Measurements from ENCODE around the gene PSMD11.
"Not testable (repeated sequence)": the region's sequence is repeated elsewhere in the genome, so short reads cannot be mapped to it uniquely, and the experiment has no call there.

The PSMD11 gene

DNA sequence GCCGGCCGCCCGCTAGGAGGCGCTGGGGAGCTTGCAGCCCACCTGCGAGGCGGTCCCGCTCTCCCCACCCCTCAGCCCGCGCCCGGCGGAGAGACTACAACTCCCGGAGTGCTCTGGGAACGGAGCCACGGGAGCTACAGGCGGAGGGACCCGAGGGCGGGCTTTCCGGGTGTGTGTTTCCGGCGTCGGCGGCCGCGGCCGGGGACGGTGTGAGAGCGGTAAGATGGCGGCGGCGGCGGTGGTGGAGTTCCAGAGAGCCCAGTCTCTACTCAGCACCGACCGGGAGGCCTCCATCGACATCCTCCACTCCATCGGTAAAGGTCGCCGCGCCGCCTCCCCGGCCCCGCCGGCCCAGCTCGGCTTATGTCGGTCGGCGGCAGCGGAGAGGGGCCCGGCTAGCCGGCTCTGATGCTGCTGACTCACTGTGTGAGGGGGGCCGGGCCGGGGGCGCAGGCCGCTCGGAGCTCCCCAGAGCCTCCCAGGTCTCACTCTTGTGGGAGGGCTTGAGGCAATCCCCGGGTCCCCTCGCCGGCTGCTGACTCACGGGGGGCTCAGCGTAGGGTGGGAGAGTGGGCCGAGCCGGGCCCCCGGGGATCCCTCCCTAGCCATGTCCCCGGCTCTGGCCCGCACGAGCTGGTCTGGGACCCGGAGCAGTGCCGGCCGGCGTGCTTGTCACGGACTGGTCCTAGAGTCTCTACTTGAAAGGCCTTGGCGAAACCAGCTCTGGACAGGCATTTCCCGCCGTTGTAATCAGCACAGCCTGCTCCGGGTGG lies at the start of gene PSMD11:
Gene PSMD11, plus strand, starts transcription at position 210 of the 773 bp plus-strand sequence. Its CDS starts 14 bp downstream, at position 224.
- peak; percentile 100 for DNase-seq

DNA sequence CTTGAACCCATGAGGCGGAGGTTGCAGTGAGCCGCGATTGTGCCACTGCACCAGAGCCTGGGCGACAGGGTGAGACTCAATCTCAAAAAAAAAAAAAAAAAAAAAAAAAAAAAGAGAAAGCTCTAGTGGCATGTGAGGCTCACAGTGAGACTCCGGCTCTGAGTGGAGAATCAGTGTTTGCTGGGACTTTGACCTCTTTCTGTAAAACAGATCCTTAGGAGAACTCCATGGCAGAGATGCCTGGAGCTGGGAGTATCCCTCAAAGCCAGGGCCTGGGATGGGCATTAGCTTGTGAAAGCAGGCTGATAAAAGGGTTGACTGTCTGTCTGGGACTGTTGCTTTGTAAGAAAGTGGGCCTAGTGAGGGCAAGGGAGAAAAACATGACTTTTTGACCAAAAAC lies 48.0 kb upstream of the PSMD11 start:
- DNase-seq = no peak

DNA sequence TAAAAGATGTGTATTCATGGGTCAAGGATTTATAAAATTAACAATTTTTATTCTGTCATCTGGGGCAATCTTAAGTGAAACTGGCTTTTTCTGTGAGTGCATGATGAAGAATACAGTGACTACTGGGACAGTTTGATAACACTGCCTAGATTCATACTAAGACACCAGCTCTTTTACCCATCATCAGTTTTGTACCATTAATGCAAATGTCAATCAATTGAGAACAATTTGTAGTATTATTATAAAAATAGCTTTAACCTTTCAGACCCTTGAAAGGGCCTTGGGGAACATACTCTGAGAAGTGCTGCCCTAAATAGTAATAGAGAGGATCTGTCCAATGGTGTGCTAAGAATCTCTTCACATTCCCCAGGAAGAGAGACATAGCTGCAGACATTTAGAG lies 45.4 kb upstream of the PSMD11 start:
- DNase-seq = no peak

DNA sequence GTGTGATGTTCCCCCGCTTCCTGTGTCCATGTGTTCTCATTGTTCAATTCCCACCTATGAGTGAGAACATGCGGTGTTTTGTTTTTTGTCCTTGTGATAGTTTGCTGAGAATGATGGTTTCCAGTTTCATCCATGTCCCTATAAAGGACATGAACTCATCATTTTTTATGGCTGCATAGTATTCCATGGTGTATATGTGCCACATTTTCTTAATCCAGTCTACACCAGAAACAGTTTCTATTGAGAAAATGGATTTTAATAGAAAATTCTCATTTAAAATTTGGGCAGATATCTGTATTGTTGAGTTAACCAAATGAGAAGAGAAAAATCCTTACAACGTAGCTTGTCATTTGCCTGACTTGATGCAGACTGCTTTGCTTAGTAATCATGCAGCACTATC lies 34.2 kb upstream of the PSMD11 start:
- not testable (repeated sequence) for DNase-seq

DNA sequence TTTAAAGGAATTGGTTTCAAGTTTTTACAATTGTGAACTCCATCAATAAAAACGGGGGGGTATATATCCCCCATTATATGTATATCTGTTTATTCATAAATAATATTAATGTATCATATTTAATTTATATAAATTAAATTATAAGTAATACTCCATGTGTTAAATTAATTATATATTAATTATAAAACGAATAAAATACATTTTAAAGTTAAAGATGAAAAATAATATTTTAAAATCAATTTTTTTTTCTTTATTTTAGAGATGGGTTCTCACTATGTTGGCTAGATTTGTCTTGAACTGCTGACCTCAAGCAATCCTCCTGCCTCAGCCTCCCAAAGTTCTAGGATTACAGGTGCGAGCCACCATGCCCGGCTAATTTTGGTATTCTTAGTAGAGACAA lies 17.4 kb upstream of the PSMD11 start:
- no peak for DNase-seq

DNA sequence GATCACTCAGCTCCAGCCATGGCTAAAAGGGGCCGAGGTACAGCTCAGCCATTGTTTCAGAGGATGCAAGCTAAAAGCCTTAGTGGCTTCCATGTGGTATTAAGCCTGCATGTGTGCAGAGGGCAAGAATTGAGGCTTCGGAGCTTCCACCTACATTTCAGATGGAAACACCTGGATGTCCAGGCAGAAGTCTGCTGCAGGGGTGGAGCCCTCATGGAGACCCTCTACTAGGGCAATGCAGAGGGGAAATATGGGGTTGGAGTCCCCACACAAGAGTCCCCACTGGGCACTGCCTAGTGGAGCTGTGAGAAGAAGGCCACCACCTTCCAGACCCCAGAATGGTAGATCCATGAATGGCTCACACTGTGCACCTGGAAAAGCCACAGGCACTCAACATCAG lies 14.7 kb upstream of the PSMD11 start:
- DNase-seq = no peak

DNA sequence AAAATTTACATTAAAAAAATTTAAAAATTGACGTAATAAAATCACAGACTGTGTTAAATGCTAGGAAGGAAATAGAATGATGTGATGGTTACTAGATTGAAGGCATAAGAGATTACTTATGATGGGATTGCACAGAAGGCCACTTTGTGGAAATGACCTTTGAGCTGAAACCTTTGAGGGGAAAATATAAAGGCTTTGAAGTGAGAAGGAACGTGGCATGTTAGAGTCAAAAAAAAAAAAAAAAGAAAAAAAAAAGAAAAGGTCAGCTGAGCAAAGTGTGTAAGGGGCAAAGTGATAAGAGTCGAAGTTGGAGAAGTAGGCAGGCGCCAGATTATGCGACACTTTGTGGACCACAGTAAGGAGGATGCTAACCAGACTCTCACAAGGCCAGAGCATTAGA lies 3.6 kb upstream of the PSMD11 start:
- DNase-seq = no peak

DNA sequence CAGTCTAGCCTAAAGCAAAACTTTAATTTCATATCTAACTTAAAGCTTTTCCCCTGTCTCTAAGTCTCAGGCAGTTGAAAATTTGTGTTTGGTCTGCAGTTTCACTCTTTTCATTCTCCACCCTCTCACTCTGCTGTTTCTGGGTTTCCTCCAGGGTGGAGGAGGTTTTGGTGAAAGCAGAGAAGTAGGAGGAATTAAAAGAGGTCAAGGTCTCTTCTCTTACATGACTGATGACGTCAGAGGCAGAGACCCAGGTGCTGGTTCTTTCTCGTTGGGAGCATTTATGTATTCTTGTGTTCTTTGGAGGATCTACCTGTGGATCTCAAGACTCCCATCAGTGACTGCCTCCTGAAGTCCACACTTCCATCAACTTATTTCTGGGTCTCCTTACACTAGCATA lies 2.4 kb upstream of the PSMD11 start:
- no peak for DNase-seq

DNA sequence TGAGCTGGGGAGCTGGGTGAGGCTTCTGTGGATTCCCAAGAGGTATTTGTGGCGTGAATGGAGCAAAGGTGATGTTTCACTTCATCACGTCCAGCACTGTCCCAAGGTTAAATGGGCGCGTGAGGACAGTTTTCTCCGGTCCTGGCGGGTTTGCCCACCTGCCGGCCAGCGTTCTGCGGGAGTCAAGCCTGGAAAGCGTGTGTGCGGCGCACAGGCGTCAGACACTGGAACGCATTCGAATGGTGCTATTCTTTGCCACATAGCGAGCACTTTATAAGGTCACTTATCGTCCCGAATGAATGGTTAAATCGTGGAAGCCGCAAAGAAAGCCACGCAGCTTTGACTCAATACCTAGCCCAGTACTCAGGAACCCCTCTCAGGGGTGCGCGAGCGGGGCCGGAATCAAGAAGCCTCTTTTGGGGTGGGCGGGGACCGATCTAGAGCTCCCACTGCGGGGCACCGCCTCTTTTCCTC lies 446 bp upstream of the PSMD11 start:
- no peak for DNase-seq

DNA sequence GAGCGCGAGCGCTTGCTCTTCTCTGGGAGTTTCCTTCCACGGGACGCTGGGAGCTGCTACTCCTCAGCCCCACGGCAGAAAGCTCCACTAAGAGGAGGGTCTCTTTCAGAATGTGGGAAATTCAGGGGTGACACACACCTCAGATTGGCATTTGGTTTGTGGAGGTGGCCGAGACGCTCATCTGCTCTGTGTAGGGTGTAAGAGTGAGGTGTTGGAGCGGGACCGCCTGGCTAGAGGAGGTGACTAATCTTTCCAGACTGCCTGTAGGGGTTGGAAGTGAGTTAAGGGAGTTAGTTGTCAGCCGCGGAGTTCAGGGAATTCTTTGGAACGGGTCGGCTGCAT lies 735 bp downstream of the PSMD11 start:
- no peak for DNase-seq

DNA sequence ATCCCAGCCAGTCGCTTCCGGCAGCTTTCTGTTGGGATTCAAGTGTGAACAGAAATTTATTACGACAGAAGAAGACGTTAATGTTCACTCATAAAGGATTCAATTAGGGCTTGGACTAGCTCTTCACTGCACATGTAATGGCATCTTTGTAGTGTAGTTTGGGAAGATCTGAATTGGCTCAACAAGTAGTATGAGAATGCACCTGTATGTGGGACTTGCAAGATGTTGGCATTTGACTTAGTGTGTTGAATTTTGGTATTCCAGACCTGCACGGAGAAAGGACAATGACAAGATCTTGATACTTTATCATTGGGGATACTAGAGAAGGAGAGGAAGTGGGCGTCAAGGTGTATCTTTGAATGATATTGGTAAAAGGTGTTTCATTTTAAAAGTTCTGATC lies 1.2 kb downstream of the PSMD11 start:
- no peak for DNase-seq

DNA sequence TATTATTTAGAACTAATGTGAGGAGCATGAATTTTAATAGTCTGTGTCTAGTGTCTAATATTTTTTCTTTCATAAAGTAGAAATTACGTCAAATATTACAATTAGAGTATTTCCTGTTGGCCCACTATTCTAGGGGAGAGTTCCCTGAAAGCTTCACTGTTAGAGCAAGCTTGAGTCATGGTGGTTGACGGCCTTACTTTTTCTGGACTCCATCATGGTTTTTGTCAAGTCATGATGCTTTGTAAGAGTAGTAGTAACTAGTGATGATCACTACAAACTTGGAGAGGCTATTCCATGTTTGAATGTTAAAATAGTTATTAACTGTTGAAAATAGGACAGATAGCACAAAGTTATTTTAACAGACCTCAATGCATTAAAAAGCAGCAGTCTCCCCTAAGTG lies 1.7 kb downstream of the PSMD11 start:
- DNase-seq = no peak

DNA sequence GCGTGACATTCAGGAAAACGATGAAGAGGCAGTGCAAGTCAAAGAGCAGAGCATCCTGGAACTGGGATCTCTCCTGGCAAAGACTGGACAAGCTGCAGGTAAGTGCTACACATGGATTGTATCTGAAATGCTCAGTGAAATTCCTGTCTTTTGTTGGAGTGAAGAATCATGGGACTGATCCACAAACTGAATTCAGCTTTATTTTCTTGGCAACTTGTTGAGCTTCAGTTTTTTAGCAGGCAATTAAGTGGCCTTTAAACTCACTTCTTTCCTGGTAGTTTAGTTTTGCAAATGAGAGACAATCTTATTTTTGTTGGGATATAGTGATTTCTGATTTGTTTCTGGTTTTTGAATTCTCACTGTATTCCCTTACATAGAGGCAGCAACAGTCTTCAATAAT lies 2.6 kb downstream of the PSMD11 start:
- DNase-seq = no peak

DNA sequence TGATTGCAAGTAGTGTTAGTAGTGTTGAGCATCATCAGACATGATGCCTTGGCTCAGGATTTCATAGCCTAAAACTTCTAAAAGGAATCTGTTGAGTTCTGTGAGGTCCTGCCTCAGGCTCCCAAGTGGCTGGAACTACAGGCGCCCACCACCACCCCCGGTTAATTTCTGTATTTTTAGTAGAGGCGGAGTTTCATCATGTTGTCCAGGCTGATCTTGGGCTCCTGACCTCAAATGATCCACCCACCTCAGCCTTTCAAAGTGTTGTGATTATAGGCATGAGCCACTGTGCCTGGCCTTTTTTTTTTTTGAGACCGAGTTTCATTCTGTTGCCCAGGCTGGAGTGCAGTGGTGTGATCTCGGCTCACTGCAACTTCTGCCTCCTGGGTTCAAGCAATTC lies 5.7 kb downstream of the PSMD11 start:
- DNase-seq = no peak

DNA sequence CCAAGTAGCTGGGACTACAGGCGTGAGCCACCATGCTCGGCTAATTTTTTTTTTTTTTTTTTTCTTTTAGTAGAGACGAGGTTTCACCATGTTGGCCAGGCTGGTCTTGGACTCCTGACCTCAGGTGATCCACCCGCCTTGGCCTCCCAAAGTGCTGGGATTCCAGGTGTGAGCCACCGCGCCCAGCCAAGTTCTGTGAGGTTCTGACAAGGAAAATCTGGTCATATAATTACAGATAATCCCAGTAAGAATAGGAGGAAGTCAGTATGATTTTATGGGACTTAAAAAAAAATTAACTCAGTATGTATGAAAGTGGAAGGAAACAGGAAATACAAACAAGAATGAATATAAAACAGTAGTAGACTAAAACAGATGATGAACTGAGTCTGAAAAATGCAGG lies 6.1 kb downstream of the PSMD11 start:
- DNase-seq = not testable (repeated sequence)

DNA sequence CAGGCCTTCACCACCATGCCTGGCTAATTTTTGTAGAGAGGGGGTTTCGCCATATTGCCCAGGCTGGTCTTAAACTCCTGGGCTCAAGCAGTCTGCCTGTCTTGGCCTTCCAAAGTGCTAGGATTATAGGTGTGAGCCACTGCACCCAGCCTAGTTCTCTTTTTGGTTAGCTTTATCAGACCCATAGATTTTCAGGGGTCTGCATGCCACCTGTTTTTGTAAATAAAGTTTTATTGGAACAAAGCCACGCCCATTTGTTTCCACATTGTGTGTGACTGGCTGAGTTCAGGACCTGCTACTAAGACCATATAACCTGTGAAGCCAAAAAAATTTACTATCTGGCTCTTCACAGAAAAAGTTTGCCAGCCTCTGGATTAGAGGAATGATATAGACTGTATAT lies 7.6 kb downstream of the PSMD11 start:
- DNase-seq = no peak

DNA sequence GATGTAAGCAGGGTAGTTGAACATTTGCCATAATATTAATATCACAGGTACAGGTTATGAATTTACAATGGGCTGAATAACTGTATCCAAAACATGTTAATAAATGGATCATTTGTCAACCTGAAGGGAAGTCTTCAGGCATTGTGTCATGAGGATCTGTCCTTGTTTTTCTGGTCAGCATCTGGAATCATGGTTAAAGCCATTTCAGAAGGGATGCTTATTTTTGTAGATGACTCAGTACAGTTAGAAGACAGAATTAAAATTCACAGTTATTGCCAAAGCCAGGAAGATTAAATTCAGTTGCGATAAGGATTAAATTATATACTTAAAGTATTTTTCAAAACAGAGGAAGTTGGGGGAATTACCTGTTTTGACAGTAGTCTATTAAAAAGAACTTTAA lies 8.0 kb downstream of the PSMD11 start:
- no peak for DNase-seq

DNA sequence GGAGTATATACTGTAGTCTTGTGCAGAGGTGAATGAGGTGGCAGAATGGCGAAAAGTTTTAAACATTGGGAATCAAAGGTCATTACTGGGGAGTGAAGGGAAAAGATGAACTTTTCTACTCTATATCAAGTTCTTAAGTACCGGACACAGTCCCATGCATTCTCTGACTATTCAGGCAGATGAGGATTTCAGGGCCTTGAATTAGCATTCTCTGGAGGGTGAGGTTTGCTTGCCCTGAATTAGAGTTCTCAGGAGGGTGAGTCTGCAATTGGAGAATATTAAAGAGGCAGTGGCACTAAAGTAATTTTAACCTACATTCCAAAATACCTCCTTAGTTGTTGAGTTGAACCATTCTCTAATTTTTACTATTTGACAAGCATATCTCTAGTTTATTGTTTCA lies 9.1 kb downstream of the PSMD11 start:
- no peak for DNase-seq

DNA sequence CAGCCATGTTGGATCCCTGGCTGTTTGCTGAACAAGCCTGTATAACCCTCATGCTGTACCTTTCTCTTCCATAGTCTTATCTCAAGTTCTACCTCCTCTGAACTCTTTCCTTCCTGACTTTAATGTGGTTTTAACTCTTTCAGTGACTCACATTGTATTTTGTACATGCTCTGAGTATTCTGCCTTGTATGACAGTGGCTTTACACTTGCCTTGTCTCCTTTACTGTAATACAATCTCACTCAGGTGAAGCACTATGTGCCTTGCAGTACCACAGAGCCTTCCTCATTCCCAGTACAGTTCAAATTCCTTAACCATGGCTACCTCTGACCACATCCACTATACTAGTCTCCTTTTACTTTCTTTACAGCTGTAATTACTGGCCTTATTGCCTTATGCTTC lies 14.1 kb downstream of the PSMD11 start:
- DNase-seq = no peak

DNA sequence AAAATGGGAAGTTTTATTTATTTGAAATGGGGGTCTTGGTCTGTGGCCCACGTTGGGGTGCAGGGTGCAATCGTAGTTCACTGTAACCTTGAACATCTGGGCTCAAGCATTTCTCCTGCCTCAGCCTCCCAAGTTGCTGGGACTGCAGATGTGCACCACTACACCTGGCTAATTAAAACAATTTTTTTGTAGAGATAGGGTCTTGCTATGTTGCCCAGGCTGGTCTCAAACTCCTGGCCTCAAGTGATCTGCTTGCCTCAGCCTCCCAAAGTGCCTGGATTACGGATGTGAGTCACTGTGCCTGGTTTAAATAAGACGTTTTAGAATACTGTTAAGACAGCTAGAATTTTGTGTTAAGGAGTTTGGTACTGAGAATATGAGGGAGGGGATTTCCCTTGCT lies 15.7 kb downstream of the PSMD11 start:
- no peak for DNase-seq

DNA sequence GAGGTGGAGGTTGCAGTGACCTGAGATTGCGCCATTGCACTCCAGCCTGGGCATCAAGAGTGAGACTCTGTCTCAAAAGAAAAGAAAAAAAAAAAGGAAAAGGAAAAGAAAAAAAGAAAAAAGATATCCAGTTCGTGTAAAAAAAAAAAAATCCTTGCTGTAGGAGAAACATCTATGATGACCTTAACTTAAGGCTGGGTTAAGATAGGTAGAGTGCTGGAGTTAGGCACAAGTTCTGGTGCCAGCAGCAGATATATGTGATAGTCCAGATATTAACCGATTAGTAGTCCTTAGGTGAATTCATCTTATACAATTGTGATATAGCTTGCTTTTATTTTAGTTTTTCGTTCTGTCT lies 17.2 kb downstream of the PSMD11 start:
- no peak for DNase-seq

DNA sequence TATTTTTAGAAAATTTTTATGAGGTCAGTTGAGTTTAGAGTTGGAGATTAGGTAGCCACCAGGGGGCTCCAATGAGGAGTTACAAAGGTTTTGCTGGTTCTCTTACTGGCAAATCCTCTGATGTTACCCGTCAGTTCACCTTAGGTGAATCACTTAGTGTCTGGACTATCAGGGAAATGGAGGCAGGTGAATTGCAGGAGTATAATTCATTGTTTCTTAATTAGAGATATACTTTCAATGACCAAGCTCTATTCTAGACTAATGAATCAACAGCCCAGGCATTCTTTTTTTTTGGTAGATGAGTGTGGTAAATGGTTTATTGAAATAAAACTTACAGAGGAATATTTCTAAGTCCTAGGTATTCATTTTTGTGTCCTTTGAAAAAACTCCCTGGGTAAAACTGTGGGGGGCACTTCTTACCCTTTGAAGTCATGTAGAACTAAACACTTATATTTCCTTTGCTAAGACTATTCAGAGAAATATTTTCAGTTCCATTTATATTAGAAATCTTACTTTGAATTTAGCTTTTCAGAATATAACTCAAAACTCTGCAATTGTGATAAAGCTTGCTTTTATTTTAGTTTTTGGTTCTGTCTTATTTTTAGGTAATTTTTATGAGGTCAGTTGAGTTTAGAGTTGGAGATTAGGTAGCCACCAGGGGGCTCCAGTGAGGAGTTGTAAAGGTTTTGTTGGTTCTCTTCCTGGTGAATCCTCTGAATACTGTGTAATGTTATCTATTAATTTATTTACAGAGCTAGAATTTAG lies 17.7 kb downstream of the PSMD11 start:
- peak; percentile 70 for DNase-seq

DNA sequence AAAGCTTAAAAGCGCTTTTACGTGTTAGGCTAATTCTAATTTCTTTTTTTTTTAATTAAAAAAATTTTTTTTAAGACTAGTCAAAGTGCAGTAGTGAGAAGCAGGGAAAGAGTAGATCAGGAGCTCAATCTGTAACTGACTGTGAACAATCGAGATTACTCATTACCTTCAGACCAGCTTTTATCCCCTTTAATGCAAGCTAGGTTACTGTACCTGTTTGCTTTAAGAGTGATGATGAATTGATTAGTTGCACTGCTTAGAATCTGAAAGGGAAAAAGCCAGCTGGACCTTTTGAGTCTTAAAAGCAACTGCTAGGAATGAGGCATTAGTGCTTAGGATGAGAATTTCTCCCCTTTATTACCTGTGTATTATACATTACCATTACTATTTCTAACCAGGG lies 19.0 kb downstream of the PSMD11 start:
- DNase-seq = no peak

DNA sequence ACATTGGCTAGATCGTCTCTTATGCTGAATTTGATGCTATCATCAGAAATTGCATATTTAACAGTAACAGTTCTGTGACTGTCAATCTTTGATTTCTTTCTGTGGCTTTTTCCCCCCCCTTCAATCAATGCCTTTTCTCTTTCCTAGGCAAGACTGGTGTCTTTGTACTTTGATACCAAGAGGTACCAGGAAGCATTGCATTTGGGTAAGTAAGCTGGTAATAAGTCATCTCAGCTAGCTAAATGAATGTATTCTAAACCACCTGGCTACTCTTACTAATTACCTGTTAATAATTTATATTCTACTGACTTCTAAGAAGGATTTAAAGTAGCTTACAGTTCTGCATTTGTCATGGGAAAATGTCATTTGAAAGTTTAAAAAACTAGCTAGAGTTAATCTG lies 20.1 kb downstream of the PSMD11 start:
- no peak for DNase-seq

DNA sequence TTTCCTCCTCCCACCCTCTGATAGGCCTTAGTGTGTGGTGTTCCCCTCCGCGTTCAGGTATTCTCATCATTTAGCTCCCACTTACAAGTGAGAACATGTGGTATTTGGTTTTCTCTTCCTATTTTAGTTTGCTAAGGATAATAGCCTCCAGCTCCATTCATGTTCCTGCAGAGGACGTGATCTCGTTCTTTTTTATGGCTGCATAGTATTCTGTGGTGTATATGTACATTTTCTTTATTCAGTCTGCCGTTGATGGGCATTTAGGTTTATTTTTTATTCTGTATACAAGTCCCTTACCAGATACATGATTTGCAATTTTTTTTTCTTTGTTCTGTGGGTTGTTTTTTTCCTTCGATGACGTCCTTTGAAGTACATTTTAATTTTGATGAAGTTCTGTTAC lies 23.6 kb downstream of the PSMD11 start:
- DNase-seq = no peak

Measured in NCI-H1436 (cell line).